Measurements from ENCODE around the gene MALRD1.

DNA sequence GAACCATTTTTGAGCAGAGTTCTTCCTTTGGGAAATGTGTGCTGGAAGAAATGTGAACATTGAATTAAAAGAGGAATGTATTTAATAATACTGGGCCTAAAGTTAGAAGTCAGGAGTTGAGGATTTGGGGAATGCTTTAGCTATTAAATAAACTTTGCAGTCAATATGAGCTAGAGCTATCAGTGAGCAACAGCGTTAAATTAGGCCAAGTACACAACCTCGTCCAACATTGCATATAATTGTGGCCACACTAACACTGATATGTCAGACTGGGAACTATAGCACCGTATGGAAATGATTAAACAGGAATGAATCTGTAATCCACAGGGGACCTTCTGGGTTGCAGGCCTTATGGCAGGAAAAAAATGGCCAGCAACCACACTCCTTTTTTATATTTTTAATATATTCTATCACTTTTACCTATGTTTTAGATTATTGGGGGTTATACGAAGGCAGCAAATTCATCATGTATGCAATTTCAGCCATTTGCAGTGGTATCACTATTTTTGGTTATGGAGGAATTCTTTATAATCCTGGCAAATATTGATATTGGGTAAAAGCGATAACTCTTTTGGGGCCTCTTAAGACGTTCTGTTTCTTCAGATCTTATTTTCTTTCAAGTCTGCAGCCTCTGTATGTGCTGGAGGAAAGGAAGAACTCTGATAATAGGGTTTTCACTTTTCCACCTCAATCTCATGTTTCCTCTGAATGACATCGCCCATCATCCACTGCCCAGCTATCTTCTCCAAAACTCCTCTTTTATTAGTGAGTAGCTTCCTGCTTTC is 531.4 kb downstream of the MALRD1 start:
- TF ChIP-seq, protein P1, sequence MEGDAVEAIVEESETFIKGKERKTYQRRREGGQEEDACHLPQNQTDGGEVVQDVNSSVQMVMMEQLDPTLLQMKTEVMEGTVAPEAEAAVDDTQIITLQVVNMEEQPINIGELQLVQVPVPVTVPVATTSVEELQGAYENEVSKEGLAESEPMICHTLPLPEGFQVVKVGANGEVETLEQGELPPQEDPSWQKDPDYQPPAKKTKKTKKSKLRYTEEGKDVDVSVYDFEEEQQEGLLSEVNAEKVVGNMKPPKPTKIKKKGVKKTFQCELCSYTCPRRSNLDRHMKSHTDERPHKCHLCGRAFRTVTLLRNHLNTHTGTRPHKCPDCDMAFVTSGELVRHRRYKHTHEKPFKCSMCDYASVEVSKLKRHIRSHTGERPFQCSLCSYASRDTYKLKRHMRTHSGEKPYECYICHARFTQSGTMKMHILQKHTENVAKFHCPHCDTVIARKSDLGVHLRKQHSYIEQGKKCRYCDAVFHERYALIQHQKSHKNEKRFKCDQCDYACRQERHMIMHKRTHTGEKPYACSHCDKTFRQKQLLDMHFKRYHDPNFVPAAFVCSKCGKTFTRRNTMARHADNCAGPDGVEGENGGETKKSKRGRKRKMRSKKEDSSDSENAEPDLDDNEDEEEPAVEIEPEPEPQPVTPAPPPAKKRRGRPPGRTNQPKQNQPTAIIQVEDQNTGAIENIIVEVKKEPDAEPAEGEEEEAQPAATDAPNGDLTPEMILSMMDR (IDR thresholded peaks at IDR 0.05) = no peak
- TF ChIP-seq POLR2A (IDR thresholded peaks at IDR 0.05) = no peak

Measured in body of pancreas (tissue), 4 donors.